ENCODE data around the gene SRRM5.

Gene SRRM5

GRCh38 chr19:43570174-43570791 is 41.6 kb upstream of the SRRM5 start:
- no peak for TF ChIP-seq CTCF (conservative IDR thresholded peaks at IDR 0.05)
- TF ChIP-seq ZFX (IDR thresholded peaks at IDR 0.05) = no peak
- H3K27ac ChIP-seq = no peak overlapping the region

- H3K27ac ChIP-seq = no peak overlapping the region
- TF ChIP-seq ZFX (IDR thresholded peaks at IDR 0.05) (no peak), CTCF (conservative IDR thresholded peaks at IDR 0.05) (no peak)
These were observed 39.7 kb upstream of the SRRM5 start for GRCh38 chr19:43572171-43572588.

- peak overlapping the region; percentile 85 for H3K27ac ChIP-seq
- no peak for TF ChIP-seq CTCF (conservative IDR thresholded peaks at IDR 0.05)
- no peak for TF ChIP-seq ZFX (IDR thresholded peaks at IDR 0.05)
These were observed 37.3 kb upstream of the SRRM5 start for GRCh38 chr19:43574424-43575155.

- TF ChIP-seq ZFX (IDR thresholded peaks at IDR 0.05) = no peak
- TF ChIP-seq CTCF (conservative IDR thresholded peaks at IDR 0.05) = no peak
- H3K27ac ChIP-seq = peak within 1 kb of the TSS; percentile 85
These were observed 36.5 kb upstream of the SRRM5 start, which contains the start of the genes PINLYP and XRCC1 for GRCh38 chr19:43575156-43575950. TSS of gene PINLYP (plus strand) at chr19:43575801. CDS start at chr19:43577192, 1,391 bp downstream. TSS of gene XRCC1 (minus strand) at chr19:43575527. CDS start at chr19:43575458, 69 bp downstream.

- H3K27ac ChIP-seq = peak overlapping the region; percentile 85
- TF ChIP-seq ZFX (IDR thresholded peaks at IDR 0.05) (no peak), CTCF (conservative IDR thresholded peaks at IDR 0.05) (no peak)
These were observed 35.7 kb upstream of the SRRM5 start for GRCh38 chr19:43575955-43576878.

GRCh38 chr19:43578787-43579186 is 33.1 kb upstream of the SRRM5 start:
- no peak overlapping the region for H3K27ac ChIP-seq
- TF ChIP-seq CTCF (conservative IDR thresholded peaks at IDR 0.05) = no peak
- no peak for TF ChIP-seq ZFX (IDR thresholded peaks at IDR 0.05)

All from C4-2B (cell line).